ENCODE measurements around the gene CPED1.

CPED1 gene

DNA sequence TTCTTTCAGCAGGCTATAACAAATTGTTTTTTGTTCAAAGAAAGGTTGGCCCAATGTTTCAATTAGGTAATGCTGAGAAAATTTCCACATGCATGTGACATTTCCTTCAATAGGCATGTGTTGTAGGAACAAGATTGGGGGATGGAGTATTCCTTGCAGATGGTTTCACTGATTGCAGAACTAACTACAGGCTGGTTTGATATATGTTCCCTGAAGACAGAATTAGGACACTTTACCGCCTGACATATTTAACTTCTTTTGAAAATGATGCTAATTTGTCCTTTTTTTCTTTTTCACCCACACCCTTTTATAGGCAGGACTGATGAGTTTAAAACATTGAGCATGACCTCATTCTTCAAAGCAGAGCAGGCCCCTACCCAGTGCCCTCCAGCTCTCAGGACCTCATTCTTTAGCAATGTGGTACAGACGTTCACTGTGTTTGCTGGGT lies 163.3 kb downstream of the CPED1 start:
- no peak for DNase-seq (ENCODE audit: low read depth in 3 of 3)

DNA sequence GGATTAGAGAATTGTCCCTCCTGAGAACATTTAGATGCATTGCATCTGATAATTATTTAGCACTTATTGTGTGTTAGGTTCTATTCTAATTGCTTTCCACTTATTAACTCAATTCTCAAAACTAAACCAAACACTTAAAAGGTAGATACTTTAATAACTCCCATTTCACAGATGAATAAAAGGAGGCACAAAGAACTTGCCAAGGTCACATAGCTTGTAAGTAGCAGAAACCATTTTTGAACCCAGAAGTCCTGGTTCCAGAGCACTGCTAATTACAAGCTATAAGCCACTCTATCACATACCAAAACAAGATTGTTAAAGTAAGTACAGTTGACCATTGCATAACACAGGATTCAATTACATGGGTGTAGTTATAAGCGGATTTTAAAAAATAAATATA lies 164.9 kb downstream of the CPED1 start:
- DNase-seq (ENCODE audit: low read depth in 3 of 3) = no peak

DNA sequence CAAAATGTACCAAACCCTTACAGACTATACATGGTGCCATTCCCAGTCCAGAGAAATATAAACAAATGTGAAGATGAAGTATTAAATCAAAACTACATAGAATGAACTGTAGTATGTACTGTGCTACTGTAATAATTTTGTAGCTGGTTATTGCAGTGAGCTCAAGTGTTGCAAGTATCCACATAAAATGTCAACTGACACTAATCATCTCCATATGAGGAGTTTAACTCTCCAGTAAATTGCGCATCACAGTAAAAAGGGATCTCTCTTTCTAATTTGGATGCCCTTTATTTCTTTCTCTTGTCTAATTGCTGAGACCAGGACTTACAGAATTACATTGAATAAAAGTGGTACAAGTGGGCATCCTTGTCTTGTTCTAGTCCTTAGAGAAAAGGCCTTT lies 165.5 kb downstream of the CPED1 start:
- no peak for DNase-seq (ENCODE audit: low read depth in 3 of 3)

DNA sequence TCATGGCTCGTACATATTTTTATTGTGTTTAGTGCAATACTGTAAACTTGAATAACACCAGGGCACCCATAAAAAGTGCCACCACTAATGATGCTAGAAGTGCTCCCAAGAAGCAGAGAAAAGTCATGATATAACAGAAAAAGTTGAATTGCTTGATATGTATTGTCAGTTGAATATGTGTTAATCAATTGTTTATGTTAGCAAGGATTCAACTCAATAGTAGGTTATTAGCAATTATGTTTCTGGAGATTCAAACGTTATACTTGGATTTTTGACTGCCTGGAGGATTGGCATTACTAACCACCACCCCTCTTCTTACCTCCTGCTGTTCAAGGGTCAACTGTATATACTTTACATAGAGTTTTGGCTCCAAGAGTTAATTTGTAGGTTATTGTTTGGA lies 168.3 kb downstream of the CPED1 start:
- no peak for DNase-seq (ENCODE audit: low read depth in 3 of 3)

DNA sequence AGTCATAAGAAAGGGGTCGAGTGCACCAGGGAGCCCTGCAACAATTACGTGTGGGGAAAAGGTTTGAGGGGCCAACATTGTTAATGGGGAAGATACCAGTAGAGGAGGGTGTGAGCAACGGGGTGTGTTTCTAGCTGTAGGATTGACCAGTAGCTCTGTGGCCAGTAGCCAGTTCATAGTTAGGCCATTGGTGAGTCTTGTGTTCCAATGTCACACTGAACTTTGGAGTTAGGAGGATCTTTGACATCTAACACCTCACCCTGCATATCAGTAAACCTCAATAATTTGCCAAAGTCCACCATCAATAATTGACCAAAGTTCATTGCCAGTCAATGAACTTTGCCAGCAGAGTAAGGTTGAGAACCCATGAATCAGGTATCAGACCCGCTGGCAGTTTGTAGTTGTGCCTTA lies 168.8 kb downstream of the CPED1 start:
- no peak for DNase-seq (ENCODE audit: low read depth in 3 of 3)

DNA sequence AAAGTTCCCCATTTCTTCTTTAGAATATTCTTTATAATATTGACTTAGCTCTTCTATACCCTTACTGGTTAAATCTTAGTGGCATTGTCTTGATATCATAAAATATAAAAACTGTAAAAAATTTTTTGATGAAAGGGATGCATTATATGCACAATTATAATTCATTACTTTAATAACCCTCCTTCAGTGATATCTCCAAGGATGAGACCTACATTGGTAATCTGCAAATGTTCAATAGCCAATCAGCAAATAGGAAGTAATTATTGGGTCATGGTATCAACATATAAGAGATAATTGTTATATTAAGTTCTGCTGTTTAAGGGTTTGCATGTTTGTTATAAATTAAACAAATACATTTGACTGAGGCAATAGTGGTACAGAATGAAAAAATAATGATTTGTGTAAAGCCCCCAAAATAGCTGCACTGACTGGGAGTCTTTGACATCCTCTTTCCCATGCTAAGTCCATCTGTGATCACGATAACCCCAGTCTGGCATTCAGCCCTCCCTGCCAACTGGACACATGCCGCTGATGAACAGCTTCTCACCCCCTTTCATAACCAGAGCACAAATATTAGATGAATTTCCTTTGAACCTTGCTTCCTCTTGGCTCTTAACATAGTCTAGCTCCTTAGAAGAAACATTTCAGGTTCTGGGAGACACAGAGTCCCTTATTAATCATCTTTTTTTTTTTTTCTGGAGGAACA lies 169.5 kb downstream of the CPED1 start:
- DNase-seq (ENCODE audit: low read depth in 3 of 3) = no peak

DNA sequence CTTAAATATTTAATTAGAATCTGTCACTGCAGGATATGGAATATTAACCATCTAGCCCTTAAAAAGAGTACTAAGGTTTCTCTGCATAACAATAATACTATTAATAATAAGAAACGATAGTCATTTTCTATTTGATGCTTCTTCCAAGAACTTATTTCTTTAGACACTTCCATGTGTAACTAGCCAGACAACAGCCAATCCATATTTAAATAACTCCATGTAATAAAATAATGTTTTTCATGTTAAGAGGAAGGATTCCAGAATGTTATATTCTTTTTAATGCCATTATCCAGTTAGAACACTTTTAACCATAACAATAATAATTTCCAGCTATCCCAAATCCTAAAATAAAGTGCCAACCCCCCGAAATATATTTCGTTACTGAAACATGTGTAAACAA lies 170.2 kb downstream of the CPED1 start:
- DNase-seq (ENCODE audit: low read depth in 3 of 3) = no peak

DNA sequence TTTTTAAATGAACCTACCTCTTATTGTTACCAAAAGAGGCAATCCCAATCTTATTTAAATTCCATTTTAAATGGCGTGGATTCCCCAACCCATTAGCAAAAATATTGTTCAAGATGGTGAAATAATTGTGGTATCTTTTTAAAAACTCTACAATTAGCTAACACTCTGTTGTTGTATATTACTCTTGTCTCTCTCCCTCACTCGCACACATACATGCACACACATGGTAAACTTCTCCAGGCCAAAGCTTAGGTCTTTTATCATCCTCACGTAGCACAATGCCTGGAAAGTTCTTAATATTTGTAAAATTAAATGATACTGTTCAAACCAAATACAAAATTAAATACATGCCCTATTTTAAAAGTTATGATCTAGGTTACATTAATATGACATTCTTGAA lies 171.0 kb downstream of the CPED1 start:
- DNase-seq (ENCODE audit: low read depth in 3 of 3) = no peak

DNA sequence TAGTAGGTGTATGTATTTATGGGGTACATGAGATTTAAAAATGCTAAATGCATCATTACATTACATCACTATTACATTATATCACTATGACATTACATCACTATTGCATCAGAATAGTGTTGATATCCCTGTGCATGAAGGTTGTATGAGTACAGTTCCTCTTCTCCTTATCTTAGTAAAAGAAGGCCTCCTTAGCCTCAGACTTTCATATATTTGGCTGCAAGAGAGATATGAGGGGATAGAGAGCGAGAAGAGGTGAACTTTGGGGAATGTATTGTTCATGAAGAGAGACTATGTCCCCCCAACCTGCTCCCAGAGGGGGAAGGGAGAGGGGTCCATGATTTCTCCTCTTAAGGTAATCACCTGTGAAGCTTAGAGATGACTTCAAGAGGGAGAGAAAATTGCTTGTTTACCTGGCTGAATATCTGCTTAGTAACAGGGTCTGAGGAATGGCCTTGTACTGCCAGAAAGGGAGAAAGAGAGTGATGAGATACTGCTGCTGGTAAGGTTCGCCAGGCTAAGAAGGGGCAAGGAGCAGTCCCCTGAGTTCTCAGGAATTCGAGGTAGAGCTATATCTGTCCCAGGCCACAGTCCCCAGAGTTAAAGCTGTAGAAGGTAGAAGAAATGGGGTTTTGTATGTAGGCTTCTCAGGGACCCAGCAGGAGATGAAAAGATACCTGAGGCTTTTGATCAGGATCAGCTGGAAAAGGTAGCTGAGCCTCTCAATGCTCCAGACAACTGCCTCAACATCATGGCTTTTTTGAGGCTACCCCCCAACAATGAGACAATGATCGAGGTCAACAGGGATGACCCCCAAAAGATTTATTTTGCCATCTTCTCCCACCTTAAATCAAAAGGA lies 171.9 kb downstream of the CPED1 start:
- DNase-seq (ENCODE audit: low read depth in 3 of 3) = no peak

DNA sequence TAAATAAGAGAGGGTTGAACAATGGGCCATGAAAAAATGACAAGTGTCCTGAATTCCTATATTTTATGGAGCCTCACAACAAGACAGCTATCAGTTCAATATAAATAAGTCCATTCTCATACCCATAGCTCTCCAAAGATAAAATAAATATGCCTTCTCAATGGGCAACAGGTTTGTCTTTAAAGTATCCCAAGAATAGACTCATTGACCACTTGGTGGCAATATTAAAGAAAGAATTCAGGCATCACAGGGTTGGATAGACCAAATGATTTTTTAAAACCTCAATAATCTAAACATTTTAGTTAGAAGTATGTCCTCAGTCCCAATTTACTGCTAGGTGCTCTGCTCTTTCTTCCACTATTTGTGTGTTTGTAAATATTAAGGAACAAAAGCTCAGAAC lies 175.2 kb downstream of the CPED1 start:
- DNase-seq (ENCODE audit: low read depth in 3 of 3) = no peak

DNA sequence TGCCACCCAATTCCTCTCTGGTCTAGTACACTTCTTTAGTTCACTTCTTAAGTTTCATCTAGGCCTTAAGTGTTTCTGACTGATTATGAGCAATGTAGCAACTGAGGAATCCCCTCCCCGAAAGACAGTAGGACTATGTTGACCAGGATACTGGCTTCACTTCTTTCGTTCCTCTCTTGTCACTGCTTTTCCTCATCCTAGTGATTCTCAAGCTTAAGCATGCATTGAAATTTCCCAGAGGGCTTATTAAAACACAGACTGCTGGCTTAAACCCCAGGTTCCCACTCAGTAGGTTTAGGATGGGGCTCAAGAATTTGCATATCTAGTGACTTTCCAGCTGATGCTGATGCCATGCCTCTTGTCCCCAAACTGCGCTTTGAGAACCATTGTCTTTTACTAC lies 175.7 kb downstream of the CPED1 start:
- DNase-seq (ENCODE audit: low read depth in 3 of 3) = no peak

DNA sequence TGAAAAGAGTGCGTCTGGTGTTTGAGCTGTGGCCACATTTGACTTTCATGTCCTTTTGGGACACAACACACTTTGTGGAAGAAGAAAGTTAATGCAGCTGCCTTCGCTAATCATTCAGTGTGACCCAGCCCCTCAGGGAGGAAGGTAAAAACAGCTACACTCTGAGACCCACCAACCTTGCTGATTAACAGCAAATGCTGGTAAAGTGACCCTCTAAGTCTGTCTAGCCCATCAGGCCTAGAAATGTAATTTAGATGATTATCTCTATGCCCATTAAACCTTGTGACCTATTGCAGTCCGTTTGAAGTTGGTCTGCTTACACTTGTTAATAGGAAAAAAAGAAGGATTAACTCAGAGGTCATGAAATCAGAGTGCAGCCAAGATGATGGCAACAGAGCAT lies 178.4 kb downstream of the CPED1 start:
- DNase-seq (ENCODE audit: low read depth in 3 of 3) = no peak

DNA sequence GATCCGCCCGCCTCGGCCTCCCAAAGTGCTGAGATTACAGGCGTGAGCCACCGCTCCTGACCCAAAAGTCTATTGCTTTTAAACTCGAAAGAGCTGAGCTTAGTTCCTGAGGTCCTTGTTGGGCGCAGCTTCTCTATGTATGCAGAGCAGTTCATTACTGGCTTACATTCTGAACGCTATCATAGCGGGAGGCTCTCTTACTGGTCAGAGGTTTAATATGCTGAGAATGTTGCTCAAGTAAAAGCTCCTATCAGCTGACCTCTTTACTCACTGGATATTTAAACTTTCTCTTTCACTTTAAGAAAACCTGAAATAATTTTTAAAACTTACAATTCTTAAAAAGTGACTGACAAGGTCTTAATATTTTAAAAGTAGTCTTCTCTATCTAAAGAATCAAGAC lies 179.5 kb downstream of the CPED1 start:
- no peak for DNase-seq (ENCODE audit: low read depth in 3 of 3)

DNA sequence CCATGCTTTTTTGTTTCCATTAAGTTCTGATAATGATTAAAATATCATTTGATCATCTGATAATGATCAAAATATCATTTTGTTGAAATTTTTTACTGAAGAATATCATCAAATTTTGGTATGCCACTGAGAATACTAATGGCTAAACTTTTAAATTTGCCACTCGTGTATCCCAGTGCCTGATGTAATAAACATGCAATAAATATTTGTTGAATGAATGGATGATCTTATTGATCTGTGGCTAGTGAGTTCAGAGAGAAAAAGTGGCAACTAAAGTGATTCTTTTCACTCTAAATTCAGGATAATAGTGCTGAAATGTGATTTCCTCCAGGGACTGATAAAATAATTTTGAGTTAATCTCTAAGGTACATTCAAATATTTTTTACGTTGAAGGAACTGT lies 181.0 kb downstream of the CPED1 start:
- DNase-seq (ENCODE audit: low read depth in 3 of 3) = no peak

DNA sequence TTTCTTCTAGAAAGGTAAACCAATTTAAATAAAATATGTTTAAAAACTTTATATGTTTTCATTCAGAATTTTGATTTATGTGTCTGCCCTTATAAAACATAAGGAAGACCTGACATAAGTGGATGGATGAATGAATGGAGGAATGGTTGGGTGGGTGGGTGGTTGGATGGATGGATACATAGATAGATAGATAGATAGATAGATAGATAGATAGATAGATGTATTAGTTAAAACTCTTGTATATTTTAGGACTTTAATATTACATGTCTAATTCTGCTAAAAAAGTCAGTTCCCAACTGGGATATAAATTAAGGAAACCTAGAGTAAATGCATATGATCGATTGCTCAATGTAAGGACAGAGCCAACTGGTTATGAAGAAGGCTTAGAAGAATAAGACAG lies 184.0 kb downstream of the CPED1 start:
- DNase-seq (ENCODE audit: low read depth in 3 of 3) = no peak

DNA sequence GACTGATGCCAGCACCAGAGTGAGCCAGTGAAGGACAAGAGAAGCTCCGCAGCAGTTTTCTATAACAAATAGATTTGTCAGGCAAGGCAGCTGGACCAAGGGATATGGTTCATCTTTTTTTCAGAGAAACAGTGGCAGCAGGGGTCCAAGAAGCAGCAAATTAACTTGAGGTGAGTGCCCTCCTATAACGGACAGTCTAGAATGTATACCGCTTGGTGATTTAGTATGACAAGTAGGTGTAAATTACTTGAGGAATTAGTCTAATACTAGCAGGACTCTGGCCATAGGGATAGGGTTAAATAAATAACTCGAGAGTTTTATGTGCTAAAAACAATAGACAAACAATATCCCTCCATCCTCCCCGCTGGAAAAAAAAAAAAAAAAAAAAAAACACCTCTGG lies 187.3 kb downstream of the CPED1 start:
- no peak for DNase-seq (ENCODE audit: low read depth in 3 of 3)

DNA sequence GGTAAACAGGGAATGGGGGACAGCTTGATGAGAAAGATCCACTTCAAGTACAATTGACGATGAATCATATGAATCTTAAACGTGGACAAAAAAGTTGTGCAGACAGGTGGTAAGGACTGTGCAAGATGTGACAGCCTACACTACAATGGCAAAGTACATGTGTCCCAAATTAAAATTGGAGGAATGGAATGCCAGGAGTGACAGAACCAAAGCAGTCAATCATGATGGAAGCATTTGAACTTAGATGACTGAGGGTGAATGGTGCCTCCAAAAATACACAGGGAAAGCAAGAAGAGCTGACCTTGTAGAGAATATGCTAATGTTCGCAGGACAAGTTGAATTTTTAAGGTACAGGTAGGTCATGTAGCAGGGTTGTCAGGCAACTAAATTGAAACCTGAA lies 189.9 kb downstream of the CPED1 start:
- DNase-seq (ENCODE audit: low read depth in 3 of 3) = no peak

DNA sequence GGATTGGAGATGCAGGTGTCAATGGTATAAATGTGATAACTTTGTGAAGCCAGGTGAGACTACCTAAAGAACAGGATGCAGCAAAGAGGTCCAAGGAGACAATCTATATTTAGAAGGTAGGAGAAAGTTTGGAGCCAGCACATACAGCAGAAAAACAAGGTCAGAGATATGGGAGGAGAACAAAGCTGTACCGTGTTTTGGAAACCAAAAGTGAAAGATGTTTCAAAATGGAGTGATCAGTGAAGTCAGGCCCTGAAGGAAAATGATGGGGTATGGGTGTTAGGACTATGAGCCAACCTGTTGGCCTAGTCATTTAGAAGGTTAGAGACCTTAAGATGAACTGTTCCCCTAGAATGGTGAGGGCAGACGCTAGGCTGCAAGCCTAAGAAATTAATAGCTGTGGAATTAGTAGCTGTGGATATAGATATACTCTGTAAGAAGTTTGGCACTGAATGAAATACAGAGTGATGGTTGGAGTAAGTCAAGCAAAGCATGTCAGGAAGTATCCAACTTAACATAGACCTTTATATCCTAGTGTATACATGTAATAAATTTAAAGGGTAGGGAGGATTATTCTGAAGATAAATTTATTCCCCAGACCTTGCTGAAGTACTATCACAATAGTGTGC lies 190.5 kb downstream of the CPED1 start:
- DNase-seq (ENCODE audit: low read depth in 3 of 3) = no peak

DNA sequence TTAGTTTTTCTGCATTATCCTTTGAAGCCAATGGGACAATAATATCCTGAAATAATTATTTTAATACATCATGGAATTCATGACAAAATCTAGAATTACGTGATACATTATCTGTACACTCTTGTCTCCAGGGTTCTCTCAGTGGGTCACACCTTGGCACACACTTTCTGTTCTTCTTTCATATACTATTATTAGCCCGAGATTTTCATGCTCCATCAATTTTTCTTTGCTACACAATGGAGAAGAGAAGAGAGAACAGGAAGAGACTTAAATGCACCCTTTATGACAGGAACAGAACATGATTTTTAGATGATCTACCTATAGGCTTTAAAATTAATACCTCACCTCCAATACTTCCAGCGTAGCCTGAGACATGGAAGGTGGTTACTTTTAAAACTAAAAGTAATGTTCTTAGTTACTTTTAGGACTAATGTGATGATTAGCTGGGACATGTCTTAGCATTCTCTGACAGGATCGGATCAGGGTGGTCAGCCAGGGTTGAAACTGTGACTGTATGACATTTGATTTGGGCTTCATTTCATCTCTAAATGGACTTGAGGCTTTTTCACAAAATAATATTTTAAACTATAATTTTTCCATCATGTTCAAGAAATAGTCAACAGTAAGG lies 192.0 kb downstream of the CPED1 start:
- DNase-seq (ENCODE audit: low read depth in 3 of 3) = no peak

DNA sequence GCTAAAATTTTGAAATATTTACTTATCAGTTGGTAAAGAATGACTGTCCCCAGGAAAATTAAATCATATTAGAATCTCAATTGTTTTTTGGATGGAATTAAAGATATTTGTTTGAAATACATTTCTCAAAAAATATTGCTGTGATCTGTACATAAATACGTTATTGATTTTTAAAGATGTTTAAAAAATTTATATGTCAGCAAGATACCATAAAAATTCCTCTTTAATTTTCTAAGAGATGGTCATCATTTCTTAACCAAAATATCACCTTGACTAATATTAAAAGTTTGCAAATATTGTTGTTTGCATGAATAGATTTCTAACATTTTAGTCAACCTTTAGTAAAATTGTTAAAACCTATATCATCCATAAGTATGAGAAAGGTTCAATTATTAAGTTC lies 192.8 kb downstream of the CPED1 start:
- DNase-seq (ENCODE audit: low read depth in 3 of 3) = no peak

DNA sequence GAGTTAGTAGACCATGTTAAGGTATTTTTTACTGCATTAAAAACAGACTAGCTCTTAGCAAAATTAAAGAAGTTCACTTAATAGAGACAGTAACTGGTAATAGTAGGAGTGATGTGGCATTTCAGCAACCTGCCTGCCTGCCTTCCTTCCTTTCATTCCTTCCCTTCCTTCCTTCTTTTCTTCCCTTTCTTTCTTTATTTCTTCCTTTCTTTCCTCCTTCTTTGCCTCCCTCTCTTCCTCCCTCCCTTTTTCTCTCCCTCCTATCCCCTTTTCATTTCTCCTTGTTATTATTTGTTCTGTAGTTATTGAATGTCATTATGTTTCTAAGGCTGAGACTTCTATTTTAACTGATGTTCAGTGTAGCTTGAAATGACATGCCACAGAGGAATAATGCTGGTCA lies 193.8 kb downstream of the CPED1 start:
- DNase-seq (ENCODE audit: low read depth in 3 of 3) = no peak

DNA sequence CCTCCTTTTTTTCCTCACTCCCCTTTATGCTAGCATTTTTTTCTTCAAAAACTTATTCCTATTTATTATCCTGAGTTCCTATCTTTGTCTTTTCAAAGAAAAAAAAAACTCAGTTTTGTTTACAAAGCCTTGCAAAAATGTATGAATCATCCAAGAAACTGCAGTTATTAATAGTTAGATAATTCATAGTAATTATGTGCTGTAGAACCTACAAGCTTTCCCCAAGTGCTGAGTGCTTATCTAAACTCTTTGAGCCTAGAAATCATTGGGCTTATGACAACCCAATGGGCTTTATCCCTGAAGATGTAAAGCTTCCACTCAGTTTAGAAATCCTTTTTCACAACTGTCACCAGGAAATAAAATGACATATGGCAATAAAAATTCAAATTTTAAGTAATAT lies 194.4 kb downstream of the CPED1 start:
- DNase-seq (ENCODE audit: low read depth in 3 of 3) = no peak
